HG03045 (cell line): ENCODE measurements around the gene RHCE.
"Not testable (repeated sequence)": the region's sequence is repeated elsewhere in the genome, so short reads cannot be mapped to it uniquely, and the experiment has no call there.

Source experiments
- ATAC-seq: cut with Tn5 transposase; IDR thresholded peaks from one replicate; pipeline ENCODE4 v1.9.1; 2021; ENCODE audit warnings: mild to moderate bottlenecking, moderate library complexity; ENCODE audit not compliant: unreplicated experiment

The RHCE gene

DNA sequence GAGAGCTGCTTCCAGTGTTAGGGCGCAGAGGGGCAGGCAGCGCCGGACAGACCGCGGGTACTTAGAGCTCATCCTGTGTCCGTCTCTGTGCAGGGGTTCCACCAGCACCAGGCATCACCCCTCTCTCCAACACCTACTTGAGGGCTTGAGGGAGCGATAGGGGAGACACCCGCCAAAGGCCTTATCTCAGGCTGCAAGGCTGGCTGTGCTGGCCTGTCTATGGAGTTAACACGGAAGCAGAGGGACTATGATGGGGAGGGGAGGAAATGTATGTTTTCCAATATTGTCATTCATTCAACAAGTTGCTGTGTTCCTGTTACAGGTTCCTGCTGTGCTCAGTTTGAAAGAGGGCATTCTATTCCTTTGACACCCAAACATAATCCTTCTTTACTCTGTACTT lies at the start of gene RHCE:
RHCE (minus strand) TSS at position 111 of the 400 bp plus-strand sequence; CDS start at position 72, 39 bp downstream.
- not testable (repeated sequence) for ATAC-seq

- no peak for ATAC-seq
These were observed 48.6 kb upstream of the RHCE start for GRCh38 chr1:25469177-25469576.

DNA sequence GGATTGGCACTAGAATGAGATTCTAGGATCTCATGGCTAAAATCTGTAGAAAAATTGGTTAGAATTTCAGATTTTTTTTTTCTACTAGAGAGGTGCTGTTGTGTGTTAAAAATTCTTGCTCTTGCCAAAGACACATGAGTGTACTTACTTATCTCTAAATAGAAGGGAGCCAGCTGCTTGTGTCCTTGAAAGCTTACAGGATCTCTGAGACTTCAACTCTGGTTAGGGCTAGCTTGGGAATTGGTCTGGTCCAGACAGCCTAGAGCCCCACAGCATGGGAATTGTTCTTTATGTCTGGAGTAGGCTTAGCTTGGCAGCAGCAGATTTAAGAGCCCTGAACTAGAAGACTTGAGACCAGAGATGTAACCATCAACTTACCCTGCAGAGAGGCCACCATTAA lies 47.4 kb upstream of the RHCE start:
- no peak for ATAC-seq

GRCh38 chr1:25467616-25468015 lies 47.0 kb upstream of the RHCE start:
- ATAC-seq, result no peak

DNA sequence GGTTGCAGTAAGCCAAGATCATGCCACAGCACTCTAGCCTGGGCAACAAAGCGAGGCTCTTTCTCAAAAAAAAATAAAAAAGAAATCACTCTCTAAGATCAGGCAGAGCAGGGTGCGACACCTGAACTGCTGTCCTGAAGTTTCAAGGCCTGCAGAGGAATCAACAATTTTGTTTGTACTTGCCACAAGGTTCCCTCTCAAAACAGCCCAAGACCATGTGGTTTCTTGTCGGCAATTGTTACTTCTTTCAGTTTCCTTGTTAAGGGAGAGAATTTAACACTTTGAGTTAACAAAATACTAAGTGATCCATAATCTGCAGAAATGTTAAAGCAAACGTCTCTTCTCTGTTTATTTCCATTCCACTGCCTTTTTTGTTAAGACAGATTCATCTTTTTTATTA lies 46.6 kb upstream of the RHCE start:
- ATAC-seq, result no peak

DNA sequence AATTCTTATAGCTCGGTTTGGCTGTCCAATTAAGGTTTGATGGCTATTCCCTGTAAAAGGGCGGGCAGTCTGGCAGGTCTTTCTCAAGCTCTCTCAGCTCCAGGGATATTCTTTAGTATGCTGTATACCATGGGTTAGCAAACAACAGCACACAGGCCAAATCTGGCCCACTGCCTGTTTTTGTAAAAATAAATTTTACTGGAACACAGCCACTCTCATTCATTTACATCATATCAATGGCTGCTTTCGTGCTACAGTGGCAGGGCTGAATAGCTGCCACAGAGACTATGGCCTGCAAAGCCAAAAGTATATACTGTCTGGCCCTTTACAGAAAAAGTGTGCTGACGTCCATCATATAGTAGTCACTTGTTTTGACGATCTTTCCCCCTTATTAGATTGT lies 42.1 kb upstream of the RHCE start:
- no peak for ATAC-seq

DNA sequence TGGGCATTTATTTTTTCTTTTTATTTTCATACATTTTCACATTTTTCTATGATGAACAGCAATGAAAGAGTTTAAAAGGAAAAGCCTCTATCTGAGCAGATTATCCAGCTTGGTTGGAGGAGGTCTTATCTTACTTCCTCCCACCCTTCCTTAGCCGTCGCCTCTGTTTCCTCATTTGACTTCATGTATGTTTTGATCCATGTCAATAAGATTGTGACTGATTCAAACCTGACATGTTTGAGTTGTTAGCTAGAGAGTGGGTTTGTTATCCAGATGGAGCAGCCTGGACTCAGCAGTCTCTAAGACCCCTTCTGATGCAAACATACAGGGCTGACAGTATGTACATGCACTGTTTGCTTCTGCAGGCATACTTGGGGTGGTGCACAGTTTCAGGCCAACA lies 41.2 kb upstream of the RHCE start:
- no peak for ATAC-seq

- not testable (repeated sequence) for ATAC-seq
These were observed 40.2 kb upstream of the RHCE start for GRCh38 chr1:25460816-25461215.

- no peak for ATAC-seq
These were observed 39.4 kb upstream of the RHCE start for GRCh38 chr1:25460020-25460419.

- no peak for ATAC-seq
These were observed 38.1 kb upstream of the RHCE start for GRCh38 chr1:25458541-25459298.

DNA sequence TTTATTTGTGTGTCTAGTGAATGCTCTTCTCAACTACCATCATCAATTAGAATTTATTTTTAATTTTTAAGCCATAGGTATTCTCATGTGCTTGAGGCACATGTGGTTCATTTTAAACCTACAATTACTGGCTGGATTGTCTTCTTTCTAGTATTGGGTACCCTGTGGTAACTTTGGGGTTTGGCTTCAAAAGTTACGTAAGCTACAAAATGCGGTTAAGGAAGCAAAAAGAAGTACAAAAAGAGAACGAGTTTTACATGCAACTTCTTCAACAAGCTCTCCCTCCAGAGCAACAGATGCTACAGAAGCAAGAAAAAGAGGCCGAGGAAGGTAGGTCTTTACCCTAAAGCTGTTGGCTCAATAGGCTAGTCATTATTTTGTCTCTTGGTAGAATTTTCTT lies 35.9 kb upstream of the RHCE start:
- ATAC-seq, result no peak

DNA sequence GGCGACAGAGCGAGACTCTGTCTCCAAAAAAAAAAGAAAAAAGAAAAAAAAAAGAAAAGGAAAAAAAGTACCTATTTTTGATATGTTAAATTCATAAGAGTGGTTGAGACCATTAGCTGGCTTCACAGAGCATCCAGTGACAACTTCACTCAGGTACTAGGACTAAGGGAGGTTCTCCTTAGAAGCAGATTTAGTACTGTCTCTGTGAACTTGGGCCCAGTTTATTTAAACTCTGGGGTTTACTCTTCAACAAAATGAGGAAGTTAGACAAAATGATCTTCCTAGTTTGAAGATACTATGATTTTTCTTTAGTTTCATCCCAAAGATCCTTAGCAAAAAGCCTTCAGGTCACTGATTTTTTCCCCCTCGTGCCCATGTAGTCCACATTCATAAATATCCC lies 31.3 kb upstream of the RHCE start:
- no peak for ATAC-seq

GRCh38 chr1:25450891-25451290 lies 30.3 kb upstream of the RHCE start:
- no peak for ATAC-seq

GRCh38 chr1:25447547-25447946 lies 26.9 kb upstream of the RHCE start:
- ATAC-seq, result peak; percentile 52

DNA sequence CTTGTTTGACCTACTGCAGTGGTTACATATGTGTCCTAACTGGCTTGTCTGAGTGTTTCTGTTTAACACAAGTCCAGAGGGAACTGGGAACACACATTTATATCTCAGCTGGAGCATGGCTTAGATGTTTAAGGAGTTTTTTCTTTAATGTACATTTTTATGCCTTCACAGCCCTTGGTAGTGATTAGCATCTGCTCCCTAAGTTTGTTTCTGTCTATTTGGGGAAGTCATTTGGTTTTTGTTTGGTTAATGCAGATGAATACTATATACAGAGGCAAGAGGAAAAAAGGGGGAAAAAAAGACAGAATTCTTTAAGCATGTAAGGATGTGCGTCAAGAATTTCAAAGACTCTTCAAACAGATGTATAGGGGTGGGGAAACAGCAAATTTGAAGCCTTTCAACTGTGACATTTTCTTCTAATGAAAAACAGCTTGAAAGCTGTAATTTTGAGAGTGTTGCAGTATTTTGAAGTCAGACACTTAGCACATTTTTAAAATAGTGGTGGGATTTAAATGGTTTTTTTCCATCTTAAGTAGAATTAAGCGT lies 25.4 kb upstream of the RHCE start:
- ATAC-seq, result no peak

DNA sequence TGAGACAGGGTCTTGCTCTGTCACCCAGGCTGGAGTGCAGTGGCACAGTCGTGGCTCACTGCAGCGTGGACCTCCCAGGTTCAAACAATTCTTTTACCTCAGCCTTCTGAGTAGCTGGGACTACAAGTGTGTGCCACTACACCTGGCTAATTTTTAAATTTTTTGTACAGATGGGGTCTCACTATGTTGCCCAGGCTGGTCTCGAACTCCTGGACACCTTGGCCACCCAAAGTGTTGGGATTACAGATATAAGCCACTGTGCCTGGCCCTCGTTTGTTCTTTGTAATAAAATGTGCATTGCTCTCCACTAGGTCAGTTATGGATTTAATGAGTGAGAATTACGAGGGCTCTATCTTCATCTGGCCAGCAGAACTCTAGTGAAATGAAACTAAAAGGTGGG lies 24.0 kb upstream of the RHCE start:
- ATAC-seq, result not testable (repeated sequence)

- no peak for ATAC-seq
These were observed 22.5 kb upstream of the RHCE start for GRCh38 chr1:25443030-25443699.

GRCh38 chr1:25442178-25442577 lies 21.6 kb upstream of the RHCE start:
- no peak for ATAC-seq

GRCh38 chr1:25439287-25439686 lies 18.7 kb upstream of the RHCE start:
- no peak for ATAC-seq

- no peak for ATAC-seq
These were observed 17.0 kb upstream of the RHCE start for GRCh38 chr1:25437672-25438071.

GRCh38 chr1:25435397-25436108 lies 14.9 kb upstream of the RHCE start:
- ATAC-seq, result no peak
